NT2/D1 (cell line): ENCODE data around the gene PROSER3.

Source experiments
- DNase-seq: peaks from one replicate; pipeline ENCODE4 v3.0.0-alpha.2; 2011; ENCODE audit warnings: low read depth, low spot score
- H3K27me3 ChIP-seq: 2 replicates; pipeline ENCODE4 v1.6.0; 2011; ENCODE audit warnings: mild to moderate bottlenecking; ENCODE audit not compliant: insufficient read length, insufficient read depth
- H3K36me3 ChIP-seq: 2 replicates; pipeline ENCODE4 v1.6.1; 2011; ENCODE audit warnings: mild to moderate bottlenecking, low read length, mixed read lengths; ENCODE audit not compliant: insufficient read depth, insufficient read length
- H3K4me1 ChIP-seq: 2 replicates; pipeline ENCODE4 v1.5.1; 2011; ENCODE audit not compliant: insufficient read depth, insufficient read length
- H3K4me3 ChIP-seq: 2 replicates; pipeline ENCODE4 v1.5.1; 2011; ENCODE audit warnings: low read depth; ENCODE audit not compliant: insufficient read length
- H3K9ac ChIP-seq: 2 replicates; pipeline ENCODE4 v1.6.0; 2011; ENCODE audit warnings: low read depth; ENCODE audit not compliant: insufficient read length
- H3K9me3 ChIP-seq: 2 replicates; pipeline ENCODE4 v1.5.1; 2011; ENCODE audit warnings: mild to moderate bottlenecking, low read length; ENCODE audit not compliant: insufficient read depth
- SUZ12 ChIP-seq: IDR thresholded peaks from 2 replicates; pipeline ENCODE4 v1.6.1; 2011; ENCODE audit not compliant: insufficient read length, insufficient read depth; ENCODE audit errors: extremely low read depth
- YY1 ChIP-seq: IDR thresholded peaks from 2 replicates; pipeline ENCODE4 v1.6.1; 2011; ENCODE audit not compliant: insufficient read length, insufficient read depth
- ZNF274 ChIP-seq: IDR thresholded peaks from 2 replicates; pipeline ENCODE4 v1.6.1; 2011; ENCODE audit warnings: mild to moderate bottlenecking, low read depth, low read length

The PROSER3 gene

DNA sequence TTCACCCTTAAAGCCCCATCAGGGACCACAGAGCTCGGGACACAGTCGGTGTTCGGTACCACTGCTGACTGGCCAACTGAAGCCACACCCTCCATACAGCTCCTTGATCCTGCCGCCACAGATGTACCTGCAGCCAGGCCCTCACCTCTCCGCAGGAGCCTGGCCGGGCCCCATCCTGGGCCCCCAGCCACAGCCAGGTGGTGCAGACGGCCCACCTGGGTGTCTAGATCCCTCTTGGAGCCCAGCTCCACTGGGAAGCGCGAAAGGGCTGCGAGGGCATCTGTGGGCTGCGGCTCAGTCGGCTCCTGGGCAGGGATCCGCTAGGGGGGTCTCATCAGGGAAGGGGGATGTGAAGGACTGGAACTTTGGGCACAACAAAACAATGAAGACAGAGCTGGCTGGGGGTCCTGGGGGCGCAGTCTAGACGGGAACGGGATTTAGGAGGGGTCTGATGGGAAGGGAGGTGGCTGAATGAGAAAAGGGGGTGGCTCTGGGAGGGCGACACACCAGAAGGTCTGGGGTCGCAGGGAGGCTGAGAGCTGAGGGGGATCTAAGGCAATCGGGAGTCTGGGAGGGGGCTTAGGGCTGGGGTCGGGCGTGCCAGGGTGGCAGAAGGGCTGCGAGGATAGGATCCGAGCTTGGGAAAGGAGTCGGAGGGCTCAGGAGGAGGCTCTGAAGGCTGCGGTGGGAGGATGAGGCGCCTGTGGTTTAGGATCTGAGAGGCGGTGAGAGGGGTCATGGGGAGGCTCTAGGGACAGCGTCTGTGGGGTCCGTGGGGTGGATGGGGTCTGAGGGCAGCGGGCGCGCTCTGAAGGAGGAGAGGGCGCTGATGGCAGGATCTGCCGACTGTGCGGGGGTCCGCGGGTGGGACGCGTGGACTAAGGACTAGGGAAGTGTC, 38.9 kb downstream of the PROSER3 start:
- DNase-seq, result no peak
- no peak overlapping the region for H3K4me3 ChIP-seq
- no peak overlapping the region for H3K9ac ChIP-seq
- H3K36me3 ChIP-seq, result no peaks in the 10 kb centered on the region
- peaks cover 3% of the 10 kb centered on the region for H3K4me1 ChIP-seq
- no peak for TF ChIP-seq SUZ12
- TF ChIP-seq YY1, result no peak
- no peak for TF ChIP-seq ZNF274
- H3K27me3 ChIP-seq, result no peaks in the 10 kb centered on the region
- no peaks in the 10 kb centered on the region for H3K9me3 ChIP-seq

DNA sequence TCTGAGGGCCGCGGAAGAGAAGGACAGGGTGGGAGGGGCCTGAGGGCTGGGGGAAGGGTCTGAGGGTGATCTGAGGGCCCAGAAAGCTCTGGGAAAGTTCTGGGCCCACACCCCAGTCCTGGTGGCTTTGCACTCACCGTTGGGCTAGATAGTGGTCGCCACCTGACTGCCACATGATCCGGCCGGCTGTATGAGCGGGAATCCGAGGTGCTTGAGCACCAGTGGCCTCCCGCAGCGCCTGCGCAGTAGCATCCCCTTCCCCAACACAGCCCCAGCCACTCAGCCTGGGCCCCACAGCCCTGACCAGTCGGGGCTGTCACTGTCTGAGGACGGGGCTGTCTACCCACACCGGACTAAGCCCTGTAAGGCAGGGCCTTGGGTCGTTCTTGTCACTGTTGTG, 39.7 kb downstream of the PROSER3 start:
- no peak overlapping the region for H3K9ac ChIP-seq
- no peaks in the 10 kb centered on the region for H3K9me3 ChIP-seq
- no peaks in the 10 kb centered on the region for H3K36me3 ChIP-seq
- H3K27me3 ChIP-seq, result no peaks in the 10 kb centered on the region
- no peak for TF ChIP-seq YY1
- TF ChIP-seq SUZ12, result no peak
- no peak for TF ChIP-seq ZNF274
- no peak overlapping the region for H3K4me3 ChIP-seq
- no peak for DNase-seq
- H3K4me1 ChIP-seq, result peaks cover 3% of the 10 kb centered on the region

DNA sequence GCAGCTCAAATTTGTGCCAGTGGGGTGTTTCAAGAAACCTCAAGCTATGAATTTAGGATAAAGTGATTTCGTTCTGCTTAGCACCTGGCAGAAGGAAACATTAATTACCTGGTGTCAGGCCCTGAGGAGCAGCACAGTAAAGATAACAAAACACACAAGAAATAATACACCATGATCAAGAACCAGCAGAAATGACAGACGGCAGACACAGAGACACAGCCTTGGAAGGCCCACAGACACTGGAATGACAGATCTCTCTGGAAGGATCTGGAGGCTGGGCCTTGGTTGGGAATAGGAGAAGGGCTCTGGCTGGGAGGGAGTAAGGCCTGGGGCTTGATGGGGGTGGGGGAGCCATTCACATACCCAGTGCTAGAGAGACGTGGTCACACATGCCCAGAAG, 43.9 kb downstream of the PROSER3 start:
- Histone ChIP-seq H3K9ac (no peak overlapping the region), H3K36me3 (no peaks in the 10 kb centered on the region), H3K4me3 (no peak overlapping the region), H3K27me3 (no peaks in the 10 kb centered on the region), H3K9me3 (no peaks in the 10 kb centered on the region), H3K4me1 (peaks cover 3% of the 10 kb centered on the region)
- no peak for DNase-seq
- TF ChIP-seq ZNF274 (no peak), YY1 (no peak), SUZ12 (no peak)

GRCh38 chr19:35805526-35806102, 47.6 kb downstream of the PROSER3 start:
- Histone ChIP-seq H3K36me3 (no peaks in the 10 kb centered on the region), H3K4me1 (no peaks in the 10 kb centered on the region), H3K9me3 (no peaks in the 10 kb centered on the region), H3K27me3 (no peaks in the 10 kb centered on the region), H3K9ac (no peak overlapping the region), H3K4me3 (no peak overlapping the region)
- TF ChIP-seq ZNF274, result no peak
- no peak for TF ChIP-seq SUZ12
- no peak for TF ChIP-seq YY1
- DNase-seq, result no peak

DNA sequence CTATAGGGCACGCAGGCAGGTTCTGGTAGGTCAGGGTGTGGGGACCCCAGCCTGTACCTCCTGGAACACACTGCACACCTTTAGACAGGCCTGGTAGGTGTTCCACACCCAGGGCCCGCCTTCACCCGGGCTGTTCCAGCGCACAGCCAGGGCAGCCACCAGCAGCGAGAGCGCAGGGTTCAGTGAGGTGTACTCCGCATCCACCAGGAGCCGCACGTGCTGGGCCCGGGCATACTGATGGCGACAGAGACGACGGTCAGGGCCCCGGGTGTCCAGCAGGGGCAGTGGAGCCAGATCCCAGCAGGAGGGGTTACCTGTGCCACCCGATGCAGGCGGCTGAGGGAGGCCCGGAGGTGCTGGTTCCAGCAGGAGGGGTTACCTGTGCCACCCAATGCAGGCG, 48.6 kb downstream of the PROSER3 start:
- TF ChIP-seq YY1 (no peak), SUZ12 (no peak), ZNF274 (no peak)
- no peak overlapping the region for H3K9ac ChIP-seq

DNA sequence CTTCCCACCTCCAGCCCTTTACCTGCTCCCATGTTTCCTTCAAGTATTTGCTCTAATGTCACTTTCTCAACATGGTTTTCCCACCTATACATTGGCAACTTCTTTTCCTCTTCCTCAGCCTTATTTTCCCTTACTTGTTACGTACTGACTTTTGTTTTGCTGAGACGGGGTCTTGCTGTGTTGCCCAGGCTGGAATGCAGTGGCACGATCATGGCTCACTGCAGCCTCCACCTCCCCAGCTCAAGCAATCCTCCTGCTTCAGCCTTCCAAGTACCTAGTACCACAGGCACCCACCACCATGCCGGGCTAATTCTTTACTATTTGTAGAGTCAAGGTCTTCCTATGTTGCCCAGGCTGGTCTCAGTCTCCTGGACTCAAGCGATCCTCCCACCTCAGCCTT, 49.7 kb downstream of the PROSER3 start:
- Histone ChIP-seq H3K36me3 (no peaks in the 10 kb centered on the region), H3K9ac (no peak overlapping the region), H3K27me3 (no peaks in the 10 kb centered on the region), H3K4me1 (no peaks in the 10 kb centered on the region), H3K4me3 (no peak overlapping the region), H3K9me3 (no peaks in the 10 kb centered on the region)
- TF ChIP-seq ZNF274 (no peak), YY1 (no peak), SUZ12 (no peak)
- no peak for DNase-seq

More for the DNA sequence above, 48.6 kb downstream of the PROSER3 start:
- Histone ChIP-seq H3K36me3 (no peaks in the 10 kb centered on the region), H3K4me3 (no peak overlapping the region), H3K4me1 (no peaks in the 10 kb centered on the region), H3K9me3 (no peaks in the 10 kb centered on the region), H3K27me3 (no peaks in the 10 kb centered on the region)
- no peak for DNase-seq

- TF ChIP-seq SUZ12 (no peak), YY1 (no peak), ZNF274 (no peak)
- peaks cover 5% of the 10 kb centered on the region for H3K4me1 ChIP-seq
Measured at GRCh38 chr19:35811317-35812219, 53.6 kb downstream of the PROSER3 start.

More at GRCh38 chr19:35811317-35812219, 53.6 kb downstream of the PROSER3 start:
- H3K9ac ChIP-seq, result no peak overlapping the region
- no peaks in the 10 kb centered on the region for H3K9me3 ChIP-seq
- no peak overlapping the region for H3K4me3 ChIP-seq
- H3K36me3 ChIP-seq, result no peaks in the 10 kb centered on the region
- DNase-seq, result no peak
- no peaks in the 10 kb centered on the region for H3K27me3 ChIP-seq
